AG09309 (cell line): ENCODE measurements around the gene CAMK1.

ENCODE experiments used
- DNase-seq: peaks from one replicate; pipeline ENCODE4 v3.0.0-alpha.2; 2010; ENCODE audit warnings: low read depth
- H3K4me3 ChIP-seq: 2 replicates; pipeline ENCODE4 v1.5.1; 2011; ENCODE audit warnings: mild to moderate bottlenecking, low read depth, low read length, moderate library complexity; ENCODE audit not compliant: control insufficient read depth
- TF ChIP-seq, protein P1 (sequence below): IDR thresholded peaks from 2 replicates; pipeline ENCODE4 v1.5.1; 2011; ENCODE audit warnings: mild to moderate bottlenecking, low read depth, low read length, inconsistent platforms; ENCODE audit not compliant: insufficient read depth, control insufficient read depth; ENCODE audit errors: missing control alignments

CAMK1 gene

DNA sequence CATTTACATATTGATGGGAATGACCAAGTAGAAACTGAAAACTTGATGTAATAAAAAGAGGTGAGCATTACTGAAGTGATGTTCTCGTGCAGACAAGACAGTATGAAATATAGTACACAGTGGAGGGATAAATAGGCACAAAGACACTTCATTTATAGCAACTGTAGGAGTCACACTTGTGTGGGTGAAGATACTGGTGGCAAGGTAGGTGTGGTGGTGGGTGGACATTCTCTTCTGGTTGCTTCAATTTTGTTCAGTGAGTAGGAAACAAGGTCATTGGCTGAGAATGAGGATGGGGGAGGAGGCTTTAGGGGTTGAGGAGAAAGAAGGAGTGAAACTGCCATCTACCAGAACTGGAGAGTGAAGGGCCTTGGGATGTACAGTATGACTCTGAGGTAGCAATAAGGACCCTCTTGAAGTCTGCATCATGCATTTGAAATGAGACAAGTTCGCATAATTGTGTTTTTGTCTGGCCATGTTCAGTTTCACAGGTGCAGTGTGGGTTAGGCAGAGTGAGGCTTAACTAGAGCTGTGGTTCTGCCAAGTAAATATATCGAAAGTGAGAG, 59.5 kb downstream of the CAMK1 start:
- TF ChIP-seq, protein P1, sequence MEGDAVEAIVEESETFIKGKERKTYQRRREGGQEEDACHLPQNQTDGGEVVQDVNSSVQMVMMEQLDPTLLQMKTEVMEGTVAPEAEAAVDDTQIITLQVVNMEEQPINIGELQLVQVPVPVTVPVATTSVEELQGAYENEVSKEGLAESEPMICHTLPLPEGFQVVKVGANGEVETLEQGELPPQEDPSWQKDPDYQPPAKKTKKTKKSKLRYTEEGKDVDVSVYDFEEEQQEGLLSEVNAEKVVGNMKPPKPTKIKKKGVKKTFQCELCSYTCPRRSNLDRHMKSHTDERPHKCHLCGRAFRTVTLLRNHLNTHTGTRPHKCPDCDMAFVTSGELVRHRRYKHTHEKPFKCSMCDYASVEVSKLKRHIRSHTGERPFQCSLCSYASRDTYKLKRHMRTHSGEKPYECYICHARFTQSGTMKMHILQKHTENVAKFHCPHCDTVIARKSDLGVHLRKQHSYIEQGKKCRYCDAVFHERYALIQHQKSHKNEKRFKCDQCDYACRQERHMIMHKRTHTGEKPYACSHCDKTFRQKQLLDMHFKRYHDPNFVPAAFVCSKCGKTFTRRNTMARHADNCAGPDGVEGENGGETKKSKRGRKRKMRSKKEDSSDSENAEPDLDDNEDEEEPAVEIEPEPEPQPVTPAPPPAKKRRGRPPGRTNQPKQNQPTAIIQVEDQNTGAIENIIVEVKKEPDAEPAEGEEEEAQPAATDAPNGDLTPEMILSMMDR: no peak
- no peak for DNase-seq
- H3K4me3 ChIP-seq: no peak overlapping the region
